ENCODE data around the gene CDK5RAP2. TPM values are rescaled to one million over a fixed set of nuclear protein-coding genes. Genes with fewer than 3 reads are reported as not detected.
"Not testable (repeated sequence)": the region's sequence is repeated elsewhere in the genome, so short reads cannot be mapped to it uniquely, and the experiment has no call there.

The CDK5RAP2 gene
- total RNA-seq, 2 experiments from 2014 or later, result 107 to 124 TPM

DNA sequence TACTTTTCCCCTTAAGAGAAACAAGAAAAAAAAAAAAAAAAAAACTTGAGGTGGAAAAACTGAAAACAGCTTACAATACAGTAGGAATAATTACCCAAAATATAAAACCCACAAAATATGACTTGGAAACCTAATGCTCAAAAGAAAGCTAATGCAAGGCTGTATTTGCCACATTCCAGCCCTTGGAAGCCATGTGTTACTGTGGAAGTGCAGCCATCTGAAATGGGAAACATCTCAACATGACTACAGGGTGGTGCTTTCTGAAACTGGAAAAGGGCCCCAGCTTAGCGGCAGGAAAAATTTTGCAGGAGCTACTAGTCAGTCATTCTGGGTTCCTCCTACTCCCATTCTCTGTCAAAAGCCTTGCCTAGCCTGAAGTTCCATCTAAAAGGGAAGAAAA lies 20.4 kb downstream of the CDK5RAP2 start:
- no peak for DNase-seq
- Mint-ChIP-seq H3K27ac (no peak overlapping the region), H3K27me3 (ENCODE audit: low read depth) (no peaks in the 10 kb centered on the region), H3K4me1 (ENCODE audit: low read depth) (peaks cover 6% of the 10 kb centered on the region), H3K4me3 (no peak overlapping the region), H3K36me3 (ENCODE audit: low read depth) (peaks cover 51% of the 10 kb centered on the region), H3K9me3 (ENCODE audit: insufficient read depth) (no peaks in the 10 kb centered on the region)
- CTCF ChIA-PET, result no interaction called here
- POLR2A ChIA-PET, result no interaction called here
- no peak for ATAC-seq

DNA sequence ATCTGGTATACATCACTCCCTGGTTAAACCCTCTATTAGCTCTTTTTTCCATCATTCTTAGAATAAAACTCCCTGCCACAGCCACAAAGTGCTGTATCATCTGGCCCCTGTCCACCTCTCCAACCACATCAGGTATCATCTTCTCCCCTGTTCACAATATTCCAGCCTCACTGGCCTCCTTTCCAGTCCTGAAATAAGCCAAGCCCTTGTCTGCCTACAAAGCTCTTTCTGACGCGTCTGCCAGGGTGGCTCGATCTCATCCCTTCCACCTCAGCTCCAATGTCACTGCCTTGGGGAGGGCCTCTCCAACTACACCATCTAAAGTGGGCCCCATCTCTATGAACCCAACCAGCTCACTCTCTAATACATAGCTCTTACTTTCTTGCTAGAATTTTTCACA lies 21.5 kb downstream of the CDK5RAP2 start:
- POLR2A ChIA-PET, result no interaction called here
- CTCF ChIA-PET, result interaction anchor here (0.9 kb wide), 1 partner anchor 13 kb away, joined by 3 read pairs; no protein-coding TSS in a partner anchor
- Mint-ChIP-seq H3K4me3 (no peak overlapping the region), H3K4me1 (ENCODE audit: low read depth) (peaks cover 6% of the 10 kb centered on the region), H3K9me3 (ENCODE audit: insufficient read depth) (no peaks in the 10 kb centered on the region), H3K27ac (no peak overlapping the region), H3K36me3 (ENCODE audit: low read depth) (peaks cover 49% of the 10 kb centered on the region), H3K27me3 (ENCODE audit: low read depth) (no peaks in the 10 kb centered on the region)
- DNase-seq (no peak), ATAC-seq (no peak)

DNA sequence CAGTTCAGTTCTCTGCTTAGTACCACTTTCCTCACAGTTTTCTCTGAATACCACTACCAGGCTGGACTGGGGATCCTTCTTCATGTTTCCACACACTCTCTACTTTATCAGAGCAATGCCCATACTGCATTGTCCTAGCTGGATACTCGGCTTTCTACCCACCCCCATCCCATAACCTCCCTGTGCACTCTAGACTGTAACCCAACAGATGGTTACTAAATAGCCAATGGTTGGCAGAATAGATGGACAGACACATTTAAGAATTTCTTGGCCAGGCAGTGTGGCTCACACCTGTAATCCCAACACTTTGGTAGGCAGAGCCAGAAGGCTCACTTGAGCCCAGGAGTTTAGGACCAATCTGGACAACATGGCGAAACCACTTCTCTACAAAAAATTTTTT lies 22.8 kb downstream of the CDK5RAP2 start:
- Mint-ChIP-seq H3K9me3 (ENCODE audit: insufficient read depth) (no peaks in the 10 kb centered on the region), H3K4me3 (no peak overlapping the region), H3K27ac (no peak overlapping the region), H3K27me3 (ENCODE audit: low read depth) (no peaks in the 10 kb centered on the region), H3K4me1 (ENCODE audit: low read depth) (peaks cover 6% of the 10 kb centered on the region), H3K36me3 (ENCODE audit: low read depth) (peaks cover 50% of the 10 kb centered on the region)
- no peak for ATAC-seq
- ChIA-PET CTCF (no interaction called here), POLR2A (no interaction called here)
- no peak for DNase-seq

DNA sequence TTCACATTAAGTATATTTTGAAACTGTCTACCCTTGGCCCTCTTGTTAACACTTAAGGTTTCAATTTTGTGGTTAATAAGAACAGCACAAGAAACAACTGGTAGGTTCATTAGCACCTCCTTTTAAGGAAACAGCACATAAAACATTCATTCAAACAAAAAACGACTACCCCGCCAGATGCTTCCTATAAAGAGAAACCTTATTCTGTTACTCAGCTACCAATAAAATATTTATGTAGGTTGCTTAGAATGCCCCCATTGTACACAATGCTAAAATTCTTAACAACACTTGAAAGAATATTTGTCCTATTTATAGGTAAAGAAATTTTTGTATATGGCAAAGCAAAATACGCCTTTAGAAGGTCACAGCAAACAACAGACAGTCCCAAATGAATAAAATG lies 23.2 kb downstream of the CDK5RAP2 start:
- ChIA-PET CTCF (no interaction called here), POLR2A (no interaction called here)
- no peaks in the 10 kb centered on the region for H3K27me3 Mint-ChIP-seq (ENCODE audit: low read depth)
- DNase-seq (no peak), ATAC-seq (no peak)
- peaks cover 46% of the 10 kb centered on the region for H3K36me3 Mint-ChIP-seq (ENCODE audit: low read depth)
- H3K9me3 Mint-ChIP-seq (ENCODE audit: insufficient read depth), result no peaks in the 10 kb centered on the region
- no peak overlapping the region for H3K27ac Mint-ChIP-seq
- peaks cover 6% of the 10 kb centered on the region for H3K4me1 Mint-ChIP-seq (ENCODE audit: low read depth)
- no peak overlapping the region for H3K4me3 Mint-ChIP-seq

DNA sequence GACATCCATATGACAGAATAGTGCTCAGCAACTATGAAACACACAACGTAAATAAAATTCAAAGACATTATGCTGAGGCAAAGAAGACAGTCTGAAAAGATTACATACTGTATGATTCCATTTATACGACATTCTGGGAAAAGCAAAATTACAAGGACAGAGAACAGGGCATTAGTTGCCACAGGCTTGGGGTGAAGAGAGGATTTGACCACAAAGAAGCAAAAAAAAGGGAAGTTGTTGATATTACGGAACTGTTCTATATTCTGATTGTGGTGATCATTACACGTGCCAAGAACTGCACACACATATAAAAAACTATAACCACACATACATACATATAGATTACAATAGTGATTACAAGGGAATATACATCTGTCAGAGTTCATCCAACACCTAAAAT lies 24.1 kb downstream of the CDK5RAP2 start:
- ChIA-PET CTCF (no interaction called here), POLR2A (no interaction called here)
- no peak overlapping the region for H3K4me3 Mint-ChIP-seq
- no peak for ATAC-seq
- peaks cover 54% of the 10 kb centered on the region for H3K36me3 Mint-ChIP-seq (ENCODE audit: low read depth)
- no peak for DNase-seq
- H3K27ac Mint-ChIP-seq, result no peak overlapping the region
- no peaks in the 10 kb centered on the region for H3K27me3 Mint-ChIP-seq (ENCODE audit: low read depth)
- peaks cover 6% of the 10 kb centered on the region for H3K4me1 Mint-ChIP-seq (ENCODE audit: low read depth)
- H3K9me3 Mint-ChIP-seq (ENCODE audit: insufficient read depth), result no peaks in the 10 kb centered on the region

DNA sequence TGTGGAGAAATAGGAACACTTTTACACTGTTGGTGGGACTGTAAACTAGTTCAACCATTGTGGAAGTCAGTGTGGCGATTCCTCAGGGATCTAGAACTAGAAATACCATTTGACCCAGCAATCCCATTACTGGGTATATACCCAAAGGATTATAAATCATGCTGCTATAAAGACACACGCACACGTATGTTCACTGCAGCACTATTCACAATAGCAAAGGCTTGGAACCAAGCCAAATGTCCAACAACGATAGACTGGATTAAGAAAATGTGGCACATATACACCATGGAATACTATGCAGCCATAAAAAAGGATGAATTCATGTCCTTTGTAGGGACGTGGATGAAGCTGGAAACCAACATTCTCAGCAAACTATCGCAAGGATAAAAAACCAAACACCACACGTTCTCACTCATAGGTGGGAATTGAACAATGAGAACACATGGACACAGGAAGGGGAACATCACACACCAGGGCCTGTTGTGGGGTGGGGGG lies 27.7 kb downstream of the CDK5RAP2 start:
- ATAC-seq; H3K27ac Mint-ChIP-seq; H3K4me3 Mint-ChIP-seq; H3K4me1 Mint-ChIP-seq (ENCODE audit: low read depth); POLR2A ChIA-PET; CTCF ChIA-PET; DNase-seq; H3K27me3 Mint-ChIP-seq (ENCODE audit: low read depth); H3K9me3 Mint-ChIP-seq (ENCODE audit: insufficient read depth): not testable (repeated sequence)
- peaks cover 61% of the 10 kb centered on the region for H3K36me3 Mint-ChIP-seq (ENCODE audit: low read depth)

DNA sequence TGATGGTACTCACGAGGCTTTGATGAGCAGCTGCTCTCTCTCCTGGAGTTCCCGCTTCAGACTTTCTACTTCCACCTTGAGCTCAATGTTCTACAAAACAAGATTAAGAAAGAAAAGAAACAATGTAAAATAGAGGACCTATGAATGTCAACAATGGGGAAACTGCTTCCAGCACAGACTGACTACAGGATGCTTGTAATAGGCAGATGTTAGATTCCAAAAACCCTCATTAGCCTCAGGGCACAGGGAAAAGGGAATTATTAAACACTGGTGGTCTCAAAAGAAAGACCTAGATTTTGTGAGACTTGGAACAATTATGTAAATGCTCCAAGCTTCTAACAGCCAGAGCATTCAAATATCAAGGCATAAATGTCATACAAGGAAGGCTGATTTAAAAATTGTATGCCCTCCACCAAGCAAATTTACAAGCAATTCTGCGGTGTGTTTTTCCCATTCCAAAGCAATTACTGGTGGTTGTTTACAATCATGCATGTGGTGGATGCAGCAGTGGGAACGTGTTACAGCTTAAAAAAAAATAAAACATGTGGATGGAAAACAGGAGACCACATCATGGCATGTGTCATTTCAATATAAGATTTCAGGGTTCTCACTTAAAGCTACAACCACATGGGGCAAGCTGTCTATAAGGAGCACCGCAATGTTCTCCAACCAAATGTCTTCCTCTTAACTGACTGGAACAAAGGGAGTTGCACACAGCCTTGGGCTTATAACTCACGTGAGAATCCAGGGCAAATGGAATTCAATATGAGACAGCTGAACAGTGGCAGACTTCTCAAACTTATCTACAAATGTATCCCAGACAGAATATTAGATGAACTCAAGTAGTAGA lies 34.0 kb downstream of the CDK5RAP2 start:
- Mint-ChIP-seq H3K9me3 (ENCODE audit: insufficient read depth) (no peaks in the 10 kb centered on the region), H3K4me1 (ENCODE audit: low read depth) (peaks cover 2% of the 10 kb centered on the region), H3K27ac (no peak overlapping the region), H3K4me3 (no peak overlapping the region), H3K27me3 (ENCODE audit: low read depth) (no peaks in the 10 kb centered on the region), H3K36me3 (ENCODE audit: low read depth) (peaks cover 59% of the 10 kb centered on the region)
- DNase-seq (no peak), ATAC-seq (no peak)
- ChIA-PET CTCF (interaction anchor here (0.6 to 1.6 kb wide), 3 partner anchors 9 to 17 kb away, joined by 3 read pairs; no protein-coding TSS in a partner anchor), POLR2A (interaction anchor here (0.6 to 0.7 kb wide), 2 partner anchors 102 to 148 kb away, joined by 3 read pairs; no protein-coding TSS in a partner anchor)

DNA sequence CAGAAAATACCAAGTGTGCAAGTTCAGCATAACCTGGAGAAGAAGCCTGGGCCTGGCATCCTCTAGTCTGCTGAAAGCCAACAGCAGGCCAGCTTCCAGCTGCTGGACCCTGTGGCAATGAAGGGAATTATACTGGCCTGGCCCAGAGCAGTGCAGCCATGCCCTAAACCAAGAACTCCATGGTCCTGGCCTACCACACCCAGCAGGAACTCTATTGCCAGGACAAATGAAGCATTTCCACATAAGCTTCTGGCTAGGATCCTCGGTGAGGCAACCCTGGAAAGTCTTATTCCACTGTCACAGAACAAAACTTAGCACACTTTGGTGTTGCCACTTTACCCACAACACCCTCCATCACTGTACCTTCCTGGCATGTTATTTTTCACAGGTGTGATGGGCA lies 35.5 kb downstream of the CDK5RAP2 start:
- DNase-seq (no peak), ATAC-seq (no peak)
- H3K4me3 Mint-ChIP-seq, result no peak overlapping the region
- H3K4me1 Mint-ChIP-seq (ENCODE audit: low read depth), result peaks cover 2% of the 10 kb centered on the region
- CTCF ChIA-PET, result interaction anchor here (1.6 to 2.6 kb wide), 2 partner anchors 12 to 67 kb away, joined by 6 to 7 read pairs; no protein-coding TSS in a partner anchor
- H3K27ac Mint-ChIP-seq, result no peak overlapping the region
- H3K36me3 Mint-ChIP-seq (ENCODE audit: low read depth), result peaks cover 52% of the 10 kb centered on the region
- H3K9me3 Mint-ChIP-seq (ENCODE audit: insufficient read depth), result no peaks in the 10 kb centered on the region
- POLR2A ChIA-PET, result no interaction called here
- no peaks in the 10 kb centered on the region for H3K27me3 Mint-ChIP-seq (ENCODE audit: low read depth)

DNA sequence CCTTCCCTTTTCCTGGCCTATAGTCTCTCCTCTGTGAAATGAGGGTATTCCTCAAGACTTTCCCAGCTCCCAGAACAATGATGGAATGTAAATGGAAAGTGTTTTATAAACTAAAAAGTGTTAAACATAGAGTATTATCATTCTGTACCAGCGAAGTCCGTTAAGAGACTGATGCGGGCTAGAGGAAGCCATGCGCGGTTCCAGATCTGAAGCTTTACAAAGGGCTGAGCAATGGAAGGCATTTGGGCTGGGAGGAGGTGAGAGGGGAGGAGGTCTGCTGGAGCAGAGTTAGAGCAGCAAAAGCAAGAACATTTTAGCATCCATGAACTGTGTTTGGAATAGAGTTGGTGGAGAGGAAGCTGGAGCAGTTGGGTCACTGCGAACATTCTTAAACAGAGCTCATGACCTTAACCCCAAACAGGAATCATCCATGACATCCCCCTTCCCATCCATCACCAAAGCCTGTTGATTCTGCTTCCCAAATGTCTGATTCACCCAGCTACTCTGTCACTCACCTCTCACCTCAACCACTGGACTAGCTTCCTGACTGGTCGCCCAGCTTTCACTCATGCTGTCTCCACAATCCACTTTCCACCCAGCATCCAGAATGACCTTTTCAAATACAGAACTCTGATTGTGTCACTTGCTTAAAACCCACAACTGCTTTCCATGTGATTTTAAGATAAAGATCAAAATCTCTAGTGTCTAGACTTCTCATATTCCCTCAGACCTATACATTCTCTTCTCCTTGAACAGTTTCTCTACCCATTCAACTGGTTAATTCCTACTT lies 37.1 kb downstream of the CDK5RAP2 start:
- DNase-seq, result no peak
- H3K27me3 Mint-ChIP-seq (ENCODE audit: low read depth), result no peaks in the 10 kb centered on the region
- no peak overlapping the region for H3K27ac Mint-ChIP-seq
- ChIA-PET POLR2A (interaction anchor here (1.4 kb wide), 1 partner anchor 62 kb away, joined by 3 read pairs; no protein-coding TSS in a partner anchor), CTCF (interaction anchor here (2.6 kb wide), 1 partner anchor 10 kb away, joined by 6 read pairs; no protein-coding TSS in a partner anchor)
- no peak overlapping the region for H3K4me3 Mint-ChIP-seq
- ATAC-seq, result no peak
- peaks cover 51% of the 10 kb centered on the region for H3K36me3 Mint-ChIP-seq (ENCODE audit: low read depth)
- peaks cover 2% of the 10 kb centered on the region for H3K4me1 Mint-ChIP-seq (ENCODE audit: low read depth)
- H3K9me3 Mint-ChIP-seq (ENCODE audit: insufficient read depth), result no peaks in the 10 kb centered on the region

DNA sequence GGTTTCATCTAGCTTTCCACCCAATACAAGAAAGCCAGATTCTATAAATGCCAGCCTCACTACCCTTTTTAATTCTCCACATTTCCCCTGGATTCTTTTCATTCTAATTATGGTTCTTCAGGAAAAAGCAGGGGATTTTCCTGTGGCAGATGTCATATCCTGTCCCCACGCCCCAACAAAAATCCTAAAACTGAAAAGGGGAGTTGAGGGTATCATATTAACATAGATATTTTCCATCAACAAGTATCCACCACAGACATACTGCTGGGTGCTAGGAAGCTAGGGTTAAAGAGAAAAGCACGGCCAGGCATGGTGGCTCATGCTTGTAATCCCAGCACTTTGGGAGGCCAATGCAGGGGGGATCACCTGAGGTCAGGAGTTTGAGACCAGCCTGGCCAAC lies 38.0 kb downstream of the CDK5RAP2 start:
- no peak overlapping the region for H3K27ac Mint-ChIP-seq
- no peak overlapping the region for H3K4me3 Mint-ChIP-seq
- ATAC-seq (no peak), DNase-seq (no peak)
- H3K36me3 Mint-ChIP-seq (ENCODE audit: low read depth), result peaks cover 51% of the 10 kb centered on the region
- ChIA-PET CTCF (interaction anchor here (0.9 kb wide), 1 partner anchor 10 kb away, joined by 4 read pairs; no protein-coding TSS in a partner anchor), POLR2A (interaction anchor here (1.4 kb wide), 1 partner anchor 61 kb away, joined by 3 read pairs; no protein-coding TSS in a partner anchor)
- no peaks in the 10 kb centered on the region for H3K4me1 Mint-ChIP-seq (ENCODE audit: low read depth)
- H3K27me3 Mint-ChIP-seq (ENCODE audit: low read depth), result no peaks in the 10 kb centered on the region
- no peaks in the 10 kb centered on the region for H3K9me3 Mint-ChIP-seq (ENCODE audit: insufficient read depth)

DNA sequence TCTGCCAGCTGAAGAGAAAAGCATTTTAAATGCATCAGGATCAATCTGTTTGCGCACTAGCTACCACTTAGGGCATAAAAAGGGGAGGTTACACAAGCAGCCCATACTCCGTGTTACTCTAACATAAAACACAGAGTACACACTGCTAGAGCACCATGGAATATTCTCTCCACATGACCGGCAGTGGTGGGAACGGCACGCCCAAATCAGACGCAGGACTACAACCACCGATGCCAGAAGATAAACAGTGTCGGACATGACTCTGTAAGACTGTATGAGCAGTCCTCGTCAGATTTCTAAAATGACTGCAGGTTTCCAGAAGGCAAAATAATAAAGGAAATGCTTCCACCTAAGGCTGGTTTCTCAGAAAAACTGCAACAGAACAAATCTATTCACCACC lies 40.0 kb downstream of the CDK5RAP2 start:
- DNase-seq (no peak), ATAC-seq (no peak)
- H3K9me3 Mint-ChIP-seq (ENCODE audit: insufficient read depth), result no peaks in the 10 kb centered on the region
- H3K4me1 Mint-ChIP-seq (ENCODE audit: low read depth), result no peaks in the 10 kb centered on the region
- no peak overlapping the region for H3K27ac Mint-ChIP-seq
- H3K27me3 Mint-ChIP-seq (ENCODE audit: low read depth), result no peaks in the 10 kb centered on the region
- CTCF ChIA-PET, result no interaction called here
- POLR2A ChIA-PET, result no interaction called here
- no peak overlapping the region for H3K4me3 Mint-ChIP-seq
- H3K36me3 Mint-ChIP-seq (ENCODE audit: low read depth), result peaks cover 58% of the 10 kb centered on the region

DNA sequence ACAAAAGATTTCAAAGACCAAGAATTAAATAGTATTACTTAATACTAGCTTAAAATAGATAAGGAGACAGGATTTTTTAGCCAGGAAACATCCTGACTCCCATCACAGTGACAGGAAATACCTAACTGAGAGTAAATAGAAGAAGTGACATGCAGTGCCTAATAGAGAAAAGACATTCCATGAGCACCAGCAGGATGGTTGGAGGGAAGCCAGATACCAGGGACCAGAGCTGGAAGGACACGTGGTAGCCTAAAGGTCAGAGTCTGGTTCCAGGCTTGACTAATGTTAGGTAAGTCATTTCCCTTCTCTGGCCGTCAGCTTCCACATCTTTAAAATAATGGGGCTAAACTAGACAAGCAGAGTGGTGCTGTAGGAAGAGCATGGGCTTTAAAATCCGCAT lies 41.6 kb downstream of the CDK5RAP2 start:
- H3K4me3 Mint-ChIP-seq, result no peak overlapping the region
- ATAC-seq (no peak), DNase-seq (no peak)
- no peak overlapping the region for H3K27ac Mint-ChIP-seq
- H3K36me3 Mint-ChIP-seq (ENCODE audit: low read depth), result peaks cover 54% of the 10 kb centered on the region
- no peaks in the 10 kb centered on the region for H3K9me3 Mint-ChIP-seq (ENCODE audit: insufficient read depth)
- ChIA-PET CTCF (interaction anchor here (1.7 kb wide), 1 partner anchor 11 kb away, joined by 4 read pairs; no protein-coding TSS in a partner anchor), POLR2A (no interaction called here)
- H3K4me1 Mint-ChIP-seq (ENCODE audit: low read depth), result no peaks in the 10 kb centered on the region
- H3K27me3 Mint-ChIP-seq (ENCODE audit: low read depth), result no peaks in the 10 kb centered on the region

Measured in activated CD8-positive, alpha-beta T cell treated with anti-CD3 and anti-CD28 coated beads, Interleukin-2, amount 10 ng/mL, durations not matched to agents 7 days and 5 days (primary cell).